HEK293 (cell line): ENCODE results near the gene SLC7A14.
A peak's percentile ranks its signal among the peaks of the same experiment; 100 is the strongest.

Source experiments
- CTCF ChIA-PET: fragments of 350-600 bp; formaldehyde crosslinking; extraction: SDS; loops from one replicate; lab custom pipeline; 2021; ENCODE audit warnings: antibody characterized with exemption; lab: Yijun Ruan, JAX
- POLR2A ChIA-PET: fragments of 300-600 bp; formaldehyde crosslinking; extraction: SDS; loops from one replicate; lab custom pipeline; 2020; ENCODE audit warnings: antibody characterized with exemption, inconsistent platforms; lab: Yijun Ruan, JAX
- H3K27ac ChIP-seq: fragments of 200-500 bp; sonication (Bioruptor generic); 2 replicates; pipeline ENCODE4 v1.5.1; 2014; ENCODE audit warnings: low read depth, low read length, control low read depth, inconsistent platforms; ENCODE audit errors: extremely low read depth
- H3K36me3 ChIP-seq, 2 experiments: fragments of 200-500 bp in 1 of 2; sonication (Bioruptor generic) in 1 of 2; 1 replicate in 1 of 2; 2 replicates in 1 of 2; pipeline ENCODE4 v1.5.1; 2014 to 2017; ENCODE audit warnings: inconsistent platforms in 2 of 2, low read length in 2 of 2; ENCODE audit not compliant: control insufficient read depth in 2 of 2, insufficient read depth in 1 of 2
- H3K4me1 ChIP-seq: fragments of 200-500 bp; sonication (Bioruptor generic); 2 replicates; pipeline ENCODE4 v1.5.1; 2014; ENCODE audit warnings: mild to moderate bottlenecking, low read length, inconsistent platforms; ENCODE audit not compliant: control insufficient read depth, insufficient read depth
- H3K4me3 ChIP-seq: 2 replicates; pipeline ENCODE4 v1.5.1; 2011; ENCODE audit warnings: low read depth, mild to moderate bottlenecking, control low read depth, low read length, moderate library complexity
- H3K9me3 ChIP-seq: fragments of 200-500 bp; sonication (Bioruptor generic); 2 replicates; pipeline ENCODE4 v1.5.1; 2014; ENCODE audit warnings: low read depth, low read length, inconsistent platforms; ENCODE audit not compliant: control insufficient read depth, insufficient read depth
- CTCF ChIP-seq: fragments of 450-650 bp; formaldehyde crosslinking; IDR thresholded peaks from 2 replicates; pipeline ENCODE4 v1.5.1; 2016; ENCODE audit warnings: missing biosample characterization, missing genetic modification characterization
- ELK4 ChIP-seq: IDR thresholded peaks from 2 replicates; pipeline ENCODE4 v1.6.1; 2011; ENCODE audit warnings: mild to moderate bottlenecking, low read depth, low read length, borderline replicate concordance
- GLI2 ChIP-seq: fragments of 450-650 bp; formaldehyde crosslinking; IDR thresholded peaks from 2 replicates; pipeline ENCODE4; 2017; ENCODE audit warnings: missing biosample characterization, missing genetic modification characterization, low read depth, borderline replicate concordance
- KLF17 ChIP-seq: fragments of 450-650 bp; formaldehyde crosslinking; IDR thresholded peaks from 2 replicates; pipeline ENCODE4 v1.5.1; 2016; ENCODE audit warnings: missing biosample characterization, missing genetic modification characterization
- KLF8 ChIP-seq: fragments of 450-650 bp; formaldehyde crosslinking; IDR thresholded peaks from 2 replicates; pipeline ENCODE4 v1.5.1; 2016; ENCODE audit warnings: missing biosample characterization, missing genetic modification characterization
- SALL2 ChIP-seq: fragments of 450-650 bp; formaldehyde crosslinking; IDR thresholded peaks from 2 replicates; pipeline ENCODE4 v1.5.0; 2017; ENCODE audit warnings: missing biosample characterization, mild to moderate bottlenecking, missing genetic modification characterization, borderline replicate concordance
- ZBTB49 ChIP-seq: fragments of 450-650 bp; formaldehyde crosslinking; IDR thresholded peaks from 2 replicates; pipeline ENCODE4 v1.5.1; 2016; ENCODE audit warnings: missing biosample characterization, missing genetic modification characterization, low read depth
- ZNF133 ChIP-seq: fragments of 450-650 bp; formaldehyde crosslinking; IDR thresholded peaks from 2 replicates; pipeline ENCODE4 v1.5.1; 2016; ENCODE audit warnings: missing biosample characterization, missing genetic modification characterization
- ZNF157 ChIP-seq: fragments of 450-650 bp; formaldehyde crosslinking; IDR thresholded peaks from 2 replicates; pipeline ENCODE4 v1.5.1; 2016; ENCODE audit warnings: missing biosample characterization, missing genetic modification characterization
- ZNF184 ChIP-seq: fragments of 450-650 bp; IDR thresholded peaks from 2 replicates; pipeline ENCODE4 v1.5.1; 2018; ENCODE audit warnings: missing biosample characterization, mild to moderate bottlenecking, missing genetic modification characterization
- ZNF416 ChIP-seq: fragments of 450-650 bp; formaldehyde crosslinking; IDR thresholded peaks from 2 replicates; pipeline ENCODE4 v1.5.1; 2016; ENCODE audit warnings: missing biosample characterization, missing genetic modification characterization
- ZNF473 ChIP-seq: fragments of 450-650 bp; formaldehyde crosslinking; IDR thresholded peaks from 2 replicates; pipeline ENCODE4 v1.5.1; 2017; ENCODE audit warnings: missing biosample characterization, missing genetic modification characterization
- ZNF48 ChIP-seq: fragments of 450-650 bp; formaldehyde crosslinking; IDR thresholded peaks from 2 replicates; pipeline ENCODE4 v1.5.1; 2016; ENCODE audit warnings: missing biosample characterization, missing genetic modification characterization
- ZNF654 ChIP-seq: fragments of 450-650 bp; formaldehyde crosslinking; IDR thresholded peaks from 2 replicates; pipeline ENCODE4 v1.5.1; 2016; ENCODE audit warnings: low read depth, missing biosample characterization, missing genetic modification characterization
- ZNF664 ChIP-seq: fragments of 450-650 bp; formaldehyde crosslinking; IDR thresholded peaks from 2 replicates; pipeline ENCODE4 v1.5.1; 2016; ENCODE audit warnings: missing biosample characterization, missing genetic modification characterization
- ZNF692 ChIP-seq: fragments of 450-650 bp; formaldehyde crosslinking; IDR thresholded peaks from 2 replicates; pipeline ENCODE4 v1.5.1; 2016; ENCODE audit warnings: missing biosample characterization, missing genetic modification characterization
- ZNF704 ChIP-seq: fragments of 450-650 bp; formaldehyde crosslinking; IDR thresholded peaks from 2 replicates; pipeline ENCODE4 v1.5.1; 2016; ENCODE audit warnings: missing biosample characterization, missing genetic modification characterization
- ZNF776 ChIP-seq: fragments of 450-650 bp; formaldehyde crosslinking; IDR thresholded peaks from 2 replicates; pipeline ENCODE4 v1.5.0; 2017; ENCODE audit warnings: missing biosample characterization, missing genetic modification characterization, borderline replicate concordance
- ZSCAN18 ChIP-seq: fragments of 450-650 bp; formaldehyde crosslinking; IDR thresholded peaks from 2 replicates; pipeline ENCODE4 v1.5.1; 2016; ENCODE audit warnings: missing biosample characterization, missing genetic modification characterization
- ZSCAN30 ChIP-seq: fragments of 450-650 bp; IDR thresholded peaks from 2 replicates; pipeline ENCODE4 v1.5.1; 2018; ENCODE audit warnings: missing biosample characterization, mild to moderate bottlenecking, missing genetic modification characterization, moderate library complexity
- ZSCAN4 ChIP-seq: fragments of 450-650 bp; formaldehyde crosslinking; IDR thresholded peaks from 2 replicates; pipeline ENCODE4 v1.5.1; 2017; ENCODE audit warnings: missing biosample characterization, missing genetic modification characterization

SLC7A14 gene

GRCh38 chr3:170584585-170585007 is 1.3 kb downstream of the SLC7A14 start (continued):
- TF ChIP-seq KLF17 (no peak), GLI2 (no peak), ZNF692 (tag by site-specific recombination) (0 out of 2 replicates have a peak, but pooled peaks have one; percentile 29), KLF8 (tag by site-specific recombination) (no peak), ZNF48 (no peak), ZNF133 (tag by site-specific recombination) (no peak), ZSCAN4 (no peak)

- POLR2A ChIA-PET = no interaction called here
- no peak overlapping the region for H3K27ac ChIP-seq
- no peak for TF ChIP-seq ZNF776 (tag by site-specific recombination)
- TF ChIP-seq ZNF416 (tag by site-specific recombination) = no peak
- no peak for TF ChIP-seq ZNF473 (tag by site-specific recombination)
- no peak for TF ChIP-seq ZNF654 (tag by site-specific recombination)
- TF ChIP-seq, all 188 proteins: peak for 0
- Histone ChIP-seq H3K4me1 (no peaks in the 10 kb centered on the region; the same call in 1 of the 2 replicates), H3K36me3 (no peaks in the 10 kb centered on the region), H3K9me3 (no peaks in the 10 kb centered on the region), H3K4me3 (no peak overlapping the region)
- CTCF ChIA-PET = interaction anchor here (0.6 to 0.8 kb wide), 2 partner anchors 110 to 166 kb away, joined by 3 read pairs; no protein-coding TSS in a partner anchor
Measured at GRCh38 chr3:170579646-170580045, 6.2 kb downstream of the SLC7A14 start.

GRCh38 chr3:170572665-170573253 is 13.1 kb downstream of the SLC7A14 start:
- ChIA-PET CTCF (no interaction called here), POLR2A (no interaction called here)
- Histone ChIP-seq H3K4me1 (no peaks in the 10 kb centered on the region), H3K36me3 (no peaks in the 10 kb centered on the region), H3K9me3 (no peaks in the 10 kb centered on the region), H3K27ac (no peak overlapping the region), H3K4me3 (no peak overlapping the region)
- TF ChIP-seq SALL2 (no peak), ZSCAN18 (tag by site-specific recombination) (no peak), ZBTB49 (tag by site-specific recombination) (no peak), ZNF184 (no peak), ZNF664 (tag by site-specific recombination) (no peak), ZNF157 (tag by site-specific recombination) (no peak), ELK4 (no peak), CTCF (tag by site-specific recombination) (no peak), ZNF133 (tag by site-specific recombination) (no peak), ZNF704 (tag by site-specific recombination) (no peak), ZSCAN30 (no peak)
